ENCODE data around the gene TWIST2. TPM values are rescaled to one million over a fixed set of nuclear protein-coding genes. Genes with fewer than 3 reads are reported as not detected.

Gene TWIST2
- total and polyA plus RNA-seq, 11 donors = 0.39 to 10.9 (median 1.4) TPM

DNA sequence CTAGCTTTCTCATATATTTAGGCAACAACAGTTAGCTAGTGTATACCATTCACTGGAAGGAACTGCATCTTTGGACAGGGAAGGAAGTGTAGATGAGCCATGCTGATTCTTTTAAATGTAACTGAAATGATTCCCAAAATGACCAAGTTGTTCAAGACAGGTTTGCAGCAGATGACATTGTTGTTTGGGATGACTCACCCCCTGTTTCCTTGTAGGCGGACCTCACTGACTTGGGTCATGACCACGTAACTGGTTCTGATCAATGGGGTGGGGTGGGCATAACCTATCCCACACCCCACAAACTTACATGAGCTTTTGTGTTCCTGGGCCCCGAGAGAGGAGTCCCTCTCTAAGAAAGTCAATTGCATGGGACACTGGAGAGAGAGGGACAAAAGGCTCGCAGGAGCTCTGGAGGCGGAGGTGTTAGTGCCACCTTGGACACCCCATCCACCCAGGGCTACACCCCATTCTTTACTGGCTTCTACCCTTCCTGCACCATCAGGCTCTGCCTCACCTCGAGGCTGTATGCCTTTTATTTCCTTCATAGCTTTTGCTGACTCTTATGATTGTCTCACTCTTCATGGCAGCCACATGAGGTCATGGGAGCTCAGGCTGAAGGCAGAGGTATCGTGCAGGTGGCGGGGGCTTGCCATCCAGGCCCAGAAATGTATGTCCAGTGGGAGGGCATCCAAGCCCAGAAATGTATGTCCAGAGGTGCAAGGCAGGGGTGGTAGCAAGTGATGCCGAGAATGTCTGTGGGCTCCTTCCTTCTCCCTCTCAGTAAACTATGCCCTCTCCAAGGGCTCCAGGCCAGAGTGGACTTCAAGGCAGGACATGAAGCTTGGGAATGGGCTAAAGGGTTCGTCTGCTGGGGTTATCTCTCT lies 108.0 kb downstream of the TWIST2 start:
- H3K4me3 ChIP-seq = no peak overlapping the region
- H3K4me1 ChIP-seq = no peaks in the 10 kb centered on the region
- H3K36me3 ChIP-seq = no peaks in the 10 kb centered on the region
- peaks cover 0 to 7% (median 0%) of the 10 kb centered on the region in 12 donors for H3K9me3 ChIP-seq
- WGBS, 4 donors = 78 to 85% (median 81%) methylated on average over 10 of the region's 10 CpGs
- ATAC-seq (no peak), DNase-seq (no peak)
- no peak for TF ChIP-seq POLR2A (IDR thresholded peaks at IDR 0.05)
- TF ChIP-seq CTCF (IDR thresholded peaks at IDR 0.05) = no peak
- H3K27ac ChIP-seq = no peak overlapping the region
- intact Hi-C loops (cut with DNase I) = no loop called here
- H3K27me3 ChIP-seq = peaks cover 0 to 20% (median 0%) of the 10 kb centered on the region in 9 donors

- DNase-seq (no peak), ATAC-seq (no peak)
- Histone ChIP-seq H3K4me3 (no peak overlapping the region), H3K4me1 (no peaks in the 10 kb centered on the region), H3K9me3 (peaks cover 0 to 8% (median 0%) of the 10 kb centered on the region in 12 donors), H3K27me3 (peaks cover 0 to 20% (median 0%) of the 10 kb centered on the region in 9 donors), H3K36me3 (no peaks in the 10 kb centered on the region), H3K27ac (no peak overlapping the region)
- TF ChIP-seq CTCF (IDR thresholded peaks at IDR 0.05) = no peak
- TF ChIP-seq POLR2A (IDR thresholded peaks at IDR 0.05) = no peak
- 47 to 66% (median 53%) methylated on average over 3 of the region's 3 CpGs for WGBS, 4 donors
- intact Hi-C loops (cut with DNase I) = no loop called here
These were observed 108.8 kb downstream of the TWIST2 start for GRCh38 chr2:238956676-238957075.
